A673 (cell line): ENCODE data around the gene GRK4. TPM values are rescaled to one million over a fixed set of nuclear protein-coding genes. Genes with fewer than 3 reads are reported as not detected.
"Not testable (repeated sequence)": the region's sequence is repeated elsewhere in the genome, so short reads cannot be mapped to it uniquely, and the experiment has no call there.

Experiments used
- BruUV-seq: library from RNA; stranded (reverse); fragments of 400-500 nt; replicated peaks from 2 replicates; lab custom pipeline; 2021; lab: Mats Ljungman, UMichigan
- CTCF ChIA-PET: fragments of 300-600 bp; sonication (Branson Sonifier 250); formaldehyde crosslinking; loops from one replicate; lab custom pipeline; 2022; ENCODE audit warnings: antibody characterized with exemption; lab: Charles Lee
- POLR2A ChIA-PET: fragments of 300-600 bp; sonication (Branson Sonifier 250); formaldehyde crosslinking; loops from one replicate; lab custom pipeline; 2022; ENCODE audit warnings: antibody characterized with exemption; ENCODE audit not compliant: low non-redundant PET; lab: Charles Lee
- DNase-seq: peaks from one replicate; pipeline ENCODE4 v3.0.0-alpha.2; 2015; ENCODE audit warnings: low spot score
- H3K27ac ChIP-seq: fragments of 200-600 bp; sonication (generic); 2 replicates; pipeline ENCODE4 v1.5.1; 2016; ENCODE audit warnings: mixed run types, low read depth, mild to moderate bottlenecking, mixed read lengths, antibody characterized with exemption, low read length; ENCODE audit not compliant: poor library complexity, severe bottlenecking
- H3K27me3 ChIP-seq: fragments of 200-600 bp; sonication (generic); replicated peaks from 2 replicates; pipeline ENCODE4 v1.6.1; 2017; ENCODE audit warnings: mixed run types, low read depth, mild to moderate bottlenecking, mixed read lengths, antibody characterized with exemption, low read length; ENCODE audit not compliant: insufficient read depth, poor library complexity
- H3K36me3 ChIP-seq: fragments of 200-600 bp; sonication (generic); 2 replicates; pipeline ENCODE4 v1.6.1; 2016; ENCODE audit warnings: mixed run types, mild to moderate bottlenecking, mixed read lengths, antibody characterized with exemption, low read length; ENCODE audit not compliant: insufficient read depth, poor library complexity, severe bottlenecking
- H3K4me1 ChIP-seq: fragments of 200-600 bp; sonication (generic); 2 replicates; pipeline ENCODE4 v1.6.1; 2017; ENCODE audit warnings: mixed run types, mild to moderate bottlenecking, mixed read lengths, antibody characterized with exemption, low read length; ENCODE audit not compliant: insufficient read depth, poor library complexity, severe bottlenecking
- H3K4me3 ChIP-seq: fragments of 200-600 bp; sonication (generic); 2 replicates; pipeline ENCODE4 v1.5.1; 2016; ENCODE audit warnings: low read depth, mixed run types, mild to moderate bottlenecking, mixed read lengths, low read length; ENCODE audit not compliant: poor library complexity, severe bottlenecking
- H3K9me3 ChIP-seq: fragments of 200-600 bp; sonication (generic); 2 replicates; pipeline ENCODE4 v1.6.1; 2016; ENCODE audit warnings: mixed run types, low read depth, mild to moderate bottlenecking, mixed read lengths, antibody characterized with exemption, low read length; ENCODE audit not compliant: poor library complexity, severe bottlenecking
- EZH2 ChIP-seq: fragments of 200-600 bp; sonication (generic); IDR thresholded peaks from 2 replicates; pipeline ENCODE4 v1.6.1; 2017; ENCODE audit warnings: borderline replicate concordance, low read depth, mild to moderate bottlenecking, mixed read lengths, antibody characterized with exemption, low read length; ENCODE audit not compliant: poor library complexity, severe bottlenecking
- intact Hi-C: fragments of 100-400 bp; cut with micrococcal nuclease; formaldehyde crosslinking; loops from one replicate; pipeline ENCODE4 v1.10.0; 2022; ENCODE audit not compliant: unreplicated experiment
- total RNA-seq: library from RNA; stranded (reverse); gene quantifications from 2 replicates; pipeline ENCODE4 v1.2.3, GENCODE V29; 2021
- TF ChIP-seq, protein P1 (sequence below): fragments of 300-800, 200-600 bp; sonication (generic); conservative IDR thresholded peaks from 2 replicates; pipeline ENCODE4 v1.5.1; 2017; ENCODE audit warnings: low read depth, mild to moderate bottlenecking, antibody characterized with exemption, low read length, moderate library complexity, mixed read lengths

Gene GRK4
- total RNA-seq, 1 experiment from 2014 or later = 5.9 TPM

GRCh38 chr4:2936773-2937145, 26.6 kb upstream of the GRK4 start:
- H3K27me3 ChIP-seq = no peaks in the 10 kb centered on the region
- H3K9me3 ChIP-seq = no peaks in the 10 kb centered on the region
- POLR2A ChIA-PET = no interaction called here
- CTCF ChIA-PET = no interaction called here
- peaks cover 19% of the 10 kb centered on the region for H3K4me1 ChIP-seq
- TF ChIP-seq, protein P1, sequence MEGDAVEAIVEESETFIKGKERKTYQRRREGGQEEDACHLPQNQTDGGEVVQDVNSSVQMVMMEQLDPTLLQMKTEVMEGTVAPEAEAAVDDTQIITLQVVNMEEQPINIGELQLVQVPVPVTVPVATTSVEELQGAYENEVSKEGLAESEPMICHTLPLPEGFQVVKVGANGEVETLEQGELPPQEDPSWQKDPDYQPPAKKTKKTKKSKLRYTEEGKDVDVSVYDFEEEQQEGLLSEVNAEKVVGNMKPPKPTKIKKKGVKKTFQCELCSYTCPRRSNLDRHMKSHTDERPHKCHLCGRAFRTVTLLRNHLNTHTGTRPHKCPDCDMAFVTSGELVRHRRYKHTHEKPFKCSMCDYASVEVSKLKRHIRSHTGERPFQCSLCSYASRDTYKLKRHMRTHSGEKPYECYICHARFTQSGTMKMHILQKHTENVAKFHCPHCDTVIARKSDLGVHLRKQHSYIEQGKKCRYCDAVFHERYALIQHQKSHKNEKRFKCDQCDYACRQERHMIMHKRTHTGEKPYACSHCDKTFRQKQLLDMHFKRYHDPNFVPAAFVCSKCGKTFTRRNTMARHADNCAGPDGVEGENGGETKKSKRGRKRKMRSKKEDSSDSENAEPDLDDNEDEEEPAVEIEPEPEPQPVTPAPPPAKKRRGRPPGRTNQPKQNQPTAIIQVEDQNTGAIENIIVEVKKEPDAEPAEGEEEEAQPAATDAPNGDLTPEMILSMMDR = no peak
- TF ChIP-seq EZH2 = no peak
- H3K4me3 ChIP-seq = no peak overlapping the region
- intact Hi-C loops = no loop called here
- H3K27ac ChIP-seq = no peak overlapping the region
- BruUV-seq = no TSS peak
- no peak for DNase-seq
- peaks cover 49% of the 10 kb centered on the region for H3K36me3 ChIP-seq

DNA sequence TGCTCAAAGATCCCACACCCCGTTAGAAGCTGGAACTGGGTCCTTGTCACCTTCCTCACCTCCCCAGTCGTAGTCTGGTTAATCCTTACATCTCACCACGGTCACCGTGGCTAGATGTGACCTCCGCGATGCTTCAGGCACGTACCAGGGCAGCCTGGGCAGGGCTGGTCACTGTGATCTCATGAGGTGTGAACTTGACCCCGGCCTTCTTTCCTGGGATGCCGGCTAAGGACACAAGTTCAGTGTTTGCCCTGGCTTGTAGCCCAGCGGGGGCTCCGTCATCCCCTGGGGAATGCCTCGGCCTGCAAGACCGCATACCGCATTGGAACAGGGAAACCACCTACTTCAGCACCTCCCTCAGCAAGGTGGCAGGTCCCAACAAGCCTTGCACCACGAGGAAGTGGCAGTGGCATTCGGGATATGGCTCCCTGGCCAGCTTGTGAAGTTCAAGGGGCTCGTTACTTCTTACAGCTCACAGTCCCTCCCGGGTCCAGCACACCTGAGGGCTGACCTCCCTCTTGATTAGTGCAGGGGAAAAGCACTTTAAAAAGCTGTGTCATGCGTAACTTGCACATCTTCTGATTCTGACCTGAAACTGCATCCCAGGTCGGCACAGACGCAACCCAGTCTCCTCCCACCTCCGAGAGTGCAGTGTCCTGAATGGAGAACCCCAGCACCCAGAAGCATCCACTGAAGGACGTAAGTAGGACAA, 26.1 kb upstream of the GRK4 start:
- ChIA-PET CTCF (no interaction called here), POLR2A (no interaction called here)
- no peak for DNase-seq
- Histone ChIP-seq H3K9me3 (no peaks in the 10 kb centered on the region), H3K27ac (no peak overlapping the region), H3K4me1 (peaks cover 19% of the 10 kb centered on the region), H3K27me3 (no peaks in the 10 kb centered on the region), H3K36me3 (peaks cover 55% of the 10 kb centered on the region), H3K4me3 (no peak overlapping the region)
- BruUV-seq = no TSS peak
- TF ChIP-seq EZH2 = no peak
- TF ChIP-seq, protein P1 = no peak
- intact Hi-C loops = no loop called here

GRCh38 chr4:2937986-2938385, 25.4 kb upstream of the GRK4 start:
- no peak for DNase-seq
- Histone ChIP-seq H3K4me1 (peaks cover 13% of the 10 kb centered on the region), H3K36me3 (peaks cover 55% of the 10 kb centered on the region), H3K9me3 (no peaks in the 10 kb centered on the region), H3K27ac (no peak overlapping the region), H3K27me3 (no peaks in the 10 kb centered on the region), H3K4me3 (no peak overlapping the region)
- intact Hi-C loops = no loop called here
- POLR2A ChIA-PET = no interaction called here
- CTCF ChIA-PET = no interaction called here
- TF ChIP-seq, protein P1 = no peak
- no peak for TF ChIP-seq EZH2
- no TSS peak for BruUV-seq

DNA sequence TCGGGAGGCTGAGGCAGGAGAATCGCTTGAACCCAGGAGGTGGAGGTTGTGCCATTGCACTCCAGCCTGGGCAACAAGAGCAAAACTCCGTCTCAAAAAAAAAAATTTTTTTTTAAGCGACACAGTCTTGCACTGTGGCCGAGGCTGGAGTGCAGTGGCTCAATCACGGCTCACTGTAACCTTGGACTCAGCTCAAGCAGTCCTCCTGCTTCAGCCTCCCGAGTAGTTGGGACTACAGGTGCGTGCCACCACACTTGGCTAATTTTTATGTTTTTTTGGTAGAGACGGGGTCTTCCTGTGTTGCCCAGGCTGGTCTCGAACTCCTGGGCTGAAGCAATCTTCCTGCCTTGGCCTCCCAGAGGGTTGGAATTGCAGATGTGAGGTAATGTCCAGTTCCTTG, 25.0 kb upstream of the GRK4 start:
- H3K9me3 ChIP-seq, H3K4me3 ChIP-seq, H3K4me1 ChIP-seq, H3K27me3 ChIP-seq, DNase-seq, POLR2A ChIA-PET, H3K27ac ChIP-seq, CTCF ChIA-PET, BruUV-seq, intact Hi-C loops: not testable (repeated sequence)
- peaks cover 57% of the 10 kb centered on the region for H3K36me3 ChIP-seq
